ENCODE results near the gene MED15.

The MED15 gene

DNA sequence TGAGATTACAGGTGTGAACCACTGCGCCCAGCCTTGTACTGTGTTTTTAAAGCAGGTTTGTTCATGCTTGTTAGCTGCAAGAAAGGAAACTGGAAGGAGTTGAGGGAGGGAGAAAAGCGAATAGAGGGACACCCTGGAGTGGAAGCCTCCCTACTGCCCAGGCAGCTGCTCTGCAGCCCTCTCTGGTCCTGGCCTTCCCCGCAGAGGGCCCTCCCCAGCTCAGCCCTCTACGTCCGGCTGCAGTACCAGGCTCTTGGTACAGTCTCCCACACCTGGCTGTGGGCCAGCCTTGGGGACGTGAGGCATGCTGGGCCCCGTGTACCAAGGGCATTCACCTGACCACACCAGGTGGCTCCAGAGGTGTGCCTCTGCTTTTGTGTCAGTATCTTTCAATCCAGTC is 70.8 kb downstream of the MED15 start:
- H3K36me3 ChIP-seq (ENCODE audit: insufficient read depth, low read length) = peaks cover 12% of the 10 kb centered on the region

DNA sequence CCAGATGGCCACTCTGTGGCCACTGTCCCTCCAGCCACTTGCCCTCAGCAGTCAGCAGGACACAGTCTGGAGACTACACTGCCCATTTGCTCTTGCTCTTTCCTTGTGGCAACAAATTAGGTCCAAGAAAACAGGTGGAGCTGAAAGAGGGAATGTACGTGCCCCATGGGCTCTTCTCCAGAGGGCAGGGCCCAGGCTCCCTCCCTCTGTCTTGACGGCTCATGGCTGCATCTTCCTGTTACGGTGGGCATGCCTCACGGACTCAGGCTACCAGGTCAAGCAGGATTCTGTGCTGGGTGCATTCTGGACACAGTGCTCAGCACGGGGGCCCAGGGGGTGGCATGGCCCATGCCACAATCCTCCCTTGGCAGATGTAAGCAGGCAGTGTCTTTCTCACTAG is 71.3 kb downstream of the MED15 start:
- Histone ChIP-seq H3K36me3 (ENCODE audit: insufficient read depth, low read length) (peaks cover 7% of the 10 kb centered on the region), H3K9ac (ENCODE audit: low read depth, low read length) (no peak overlapping the region), H3K4me1 (ENCODE audit: insufficient read depth, low read length) (no peaks in the 10 kb centered on the region), H3K9me3 (ENCODE audit: control insufficient read depth, insufficient read depth, low read length) (no peaks in the 10 kb centered on the region)

More for the DNA sequence above, 70.8 kb downstream of the MED15 start:
- no peaks in the 10 kb centered on the region for H3K9me3 ChIP-seq (ENCODE audit: control insufficient read depth, insufficient read depth, low read length)
- no peaks in the 10 kb centered on the region for H3K4me1 ChIP-seq (ENCODE audit: insufficient read depth, low read length)
- no peak overlapping the region for H3K9ac ChIP-seq (ENCODE audit: low read depth, low read length)

DNA sequence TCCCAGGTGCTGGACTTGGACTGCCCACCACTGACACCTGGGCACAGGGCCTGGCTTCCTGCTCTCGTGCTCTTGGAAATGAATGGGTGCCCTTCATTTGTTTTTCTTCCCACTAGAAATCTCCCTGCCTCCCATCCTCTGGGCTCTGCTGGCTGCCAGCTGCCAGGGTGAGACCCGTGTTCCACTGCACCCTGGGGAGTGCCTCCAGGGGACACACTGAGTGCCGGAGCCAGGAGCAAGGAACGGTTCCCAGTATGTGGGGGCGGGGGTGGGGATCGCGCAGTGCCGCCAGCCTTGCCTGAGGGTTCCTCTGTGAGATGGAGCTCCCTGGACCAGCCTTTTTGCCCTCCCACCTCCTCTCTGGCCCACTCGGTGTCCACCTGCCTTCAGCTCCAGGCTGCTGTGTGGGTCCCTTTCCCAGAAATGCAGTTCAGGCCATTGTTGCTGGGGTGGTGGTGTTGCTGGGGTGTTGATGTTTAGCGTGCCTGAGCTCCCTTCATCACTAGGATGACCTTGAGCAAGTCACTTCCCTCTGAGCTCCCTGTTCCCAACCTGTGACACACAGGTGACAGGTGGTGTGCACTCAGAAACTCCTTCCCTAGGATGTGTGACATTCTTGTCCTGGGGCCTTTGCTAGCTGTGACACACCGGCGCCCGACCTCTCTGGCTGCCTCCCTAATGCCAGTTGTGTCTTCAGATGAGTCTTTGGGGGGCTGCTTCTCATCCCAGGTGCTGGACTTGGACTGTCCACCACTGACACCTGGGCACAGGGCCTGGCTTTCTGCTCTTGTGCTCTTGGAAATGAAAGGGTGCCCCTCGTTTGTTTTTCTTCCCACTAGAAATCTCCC is 72.1 kb downstream of the MED15 start:
- Histone ChIP-seq H3K9me3 (ENCODE audit: control insufficient read depth, insufficient read depth, low read length) (no peaks in the 10 kb centered on the region), H3K4me1 (ENCODE audit: insufficient read depth, low read length) (no peaks in the 10 kb centered on the region), H3K9ac (ENCODE audit: low read depth, low read length) (no peak overlapping the region), H3K36me3 (ENCODE audit: insufficient read depth, low read length) (peaks cover 7% of the 10 kb centered on the region)

DNA sequence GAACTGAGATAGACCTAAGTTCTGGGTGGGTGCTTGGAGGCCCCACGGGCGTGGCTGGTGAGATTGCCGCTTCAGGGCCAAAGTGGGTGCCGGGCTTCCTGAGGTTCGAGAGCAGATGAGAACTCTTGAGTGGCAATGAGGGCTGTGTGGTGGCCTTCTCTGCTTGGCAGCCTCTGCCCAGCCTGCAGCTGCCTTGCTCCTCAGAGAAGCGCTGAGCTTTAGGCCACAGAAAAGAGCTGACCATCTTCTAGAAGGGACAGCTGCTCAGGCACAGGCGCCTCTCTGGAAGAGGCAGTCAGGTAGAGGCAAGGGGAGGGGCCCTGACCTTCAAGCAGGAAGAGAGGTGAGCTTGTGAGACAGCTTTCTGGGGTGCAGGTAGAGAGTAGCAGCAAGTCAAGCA is 72.8 kb downstream of the MED15 start:
- peaks cover 12% of the 10 kb centered on the region for H3K36me3 ChIP-seq (ENCODE audit: insufficient read depth, low read length)
- H3K9me3 ChIP-seq (ENCODE audit: control insufficient read depth, insufficient read depth, low read length) = no peaks in the 10 kb centered on the region
- no peak overlapping the region for H3K9ac ChIP-seq (ENCODE audit: low read depth, low read length)
- no peaks in the 10 kb centered on the region for H3K4me1 ChIP-seq (ENCODE audit: insufficient read depth, low read length)

GRCh38 chr22:20580611-20581502 is 73.4 kb downstream of the MED15 start:
- Histone ChIP-seq H3K4me1 (ENCODE audit: insufficient read depth, low read length) (no peaks in the 10 kb centered on the region), H3K9ac (ENCODE audit: low read depth, low read length) (no peak overlapping the region), H3K9me3 (ENCODE audit: control insufficient read depth, insufficient read depth, low read length) (no peaks in the 10 kb centered on the region), H3K36me3 (ENCODE audit: insufficient read depth, low read length) (peaks cover 15% of the 10 kb centered on the region)

DNA sequence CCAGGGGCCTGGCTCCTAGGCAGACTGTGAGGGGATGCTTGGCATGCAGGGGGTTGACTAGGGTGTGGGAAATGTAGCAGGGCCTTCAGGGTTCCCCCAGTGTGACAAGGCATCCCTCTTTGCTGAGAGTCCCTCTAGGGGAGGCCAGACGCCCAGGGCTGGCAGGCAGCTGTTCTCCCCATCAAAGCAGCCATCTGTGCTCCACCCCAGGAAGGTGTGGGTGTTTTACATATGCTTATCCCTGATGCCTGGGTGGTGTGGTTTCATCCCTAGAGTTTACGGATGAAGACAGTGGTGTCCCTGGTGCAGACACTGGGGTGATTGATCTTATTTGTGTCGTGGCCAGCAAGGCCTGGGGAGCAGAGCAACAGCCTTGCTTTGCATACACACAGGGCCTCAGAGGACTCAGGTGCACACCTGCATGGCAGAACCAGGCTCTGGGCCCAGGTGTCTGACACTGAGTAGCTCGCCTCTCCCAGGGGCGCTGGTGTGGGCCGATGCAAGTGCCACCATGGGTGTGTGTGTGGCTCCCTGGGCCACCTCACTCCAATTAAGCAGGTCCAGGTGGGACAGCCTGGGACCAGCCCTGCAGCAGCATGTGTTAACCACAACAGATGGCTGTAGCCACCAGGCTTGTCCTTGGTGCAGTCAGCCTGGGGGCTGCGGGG is 74.2 kb downstream of the MED15 start:
- Histone ChIP-seq H3K9me3 (ENCODE audit: control insufficient read depth, insufficient read depth, low read length) (no peaks in the 10 kb centered on the region), H3K4me1 (ENCODE audit: insufficient read depth, low read length) (no peaks in the 10 kb centered on the region), H3K36me3 (ENCODE audit: insufficient read depth, low read length) (peaks cover 11% of the 10 kb centered on the region), H3K9ac (ENCODE audit: low read depth, low read length) (no peak overlapping the region)

- Histone ChIP-seq H3K9ac (ENCODE audit: low read depth, low read length) (no peak overlapping the region), H3K36me3 (ENCODE audit: insufficient read depth, low read length) (peaks cover 11% of the 10 kb centered on the region), H3K9me3 (ENCODE audit: control insufficient read depth, insufficient read depth, low read length) (no peaks in the 10 kb centered on the region), H3K4me1 (ENCODE audit: insufficient read depth, low read length) (no peaks in the 10 kb centered on the region)
Observed at GRCh38 chr22:20582171-20582511, 74.7 kb downstream of the MED15 start.

- Histone ChIP-seq H3K36me3 (ENCODE audit: insufficient read depth, low read length) (peaks cover 11% of the 10 kb centered on the region), H3K9ac (ENCODE audit: low read depth, low read length) (no peak overlapping the region), H3K4me1 (ENCODE audit: insufficient read depth, low read length) (no peaks in the 10 kb centered on the region), H3K9me3 (ENCODE audit: control insufficient read depth, insufficient read depth, low read length) (no peaks in the 10 kb centered on the region)
Observed at GRCh38 chr22:20582520-20583361, 75.3 kb downstream of the MED15 start.

DNA sequence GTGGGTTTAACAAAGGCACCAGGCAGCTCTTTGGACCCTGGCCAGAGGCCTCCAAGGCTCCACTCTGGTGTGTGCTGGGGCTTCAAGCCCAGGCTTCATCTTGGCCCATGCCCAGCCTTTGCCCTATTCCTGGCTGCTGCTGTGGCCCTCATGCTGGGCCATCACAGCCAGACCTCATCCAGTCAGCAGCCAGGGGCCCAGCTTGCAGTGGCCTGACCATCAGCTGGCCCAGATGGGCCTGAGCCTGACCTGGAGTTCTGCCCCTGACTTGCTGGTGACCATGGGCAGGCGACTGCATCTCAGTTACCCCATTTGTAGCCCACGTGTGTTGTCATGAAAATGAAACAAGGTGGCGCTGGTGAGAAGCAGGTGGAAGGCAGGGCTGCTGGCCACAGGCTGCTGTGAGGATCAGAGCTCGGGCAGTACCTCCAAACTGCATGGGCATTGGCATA is 76.1 kb downstream of the MED15 start:
- Histone ChIP-seq H3K4me1 (ENCODE audit: insufficient read depth, low read length) (no peaks in the 10 kb centered on the region), H3K36me3 (ENCODE audit: insufficient read depth, low read length) (peaks cover 11% of the 10 kb centered on the region), H3K9me3 (ENCODE audit: control insufficient read depth, insufficient read depth, low read length) (no peaks in the 10 kb centered on the region), H3K9ac (ENCODE audit: low read depth, low read length) (no peak overlapping the region)

DNA sequence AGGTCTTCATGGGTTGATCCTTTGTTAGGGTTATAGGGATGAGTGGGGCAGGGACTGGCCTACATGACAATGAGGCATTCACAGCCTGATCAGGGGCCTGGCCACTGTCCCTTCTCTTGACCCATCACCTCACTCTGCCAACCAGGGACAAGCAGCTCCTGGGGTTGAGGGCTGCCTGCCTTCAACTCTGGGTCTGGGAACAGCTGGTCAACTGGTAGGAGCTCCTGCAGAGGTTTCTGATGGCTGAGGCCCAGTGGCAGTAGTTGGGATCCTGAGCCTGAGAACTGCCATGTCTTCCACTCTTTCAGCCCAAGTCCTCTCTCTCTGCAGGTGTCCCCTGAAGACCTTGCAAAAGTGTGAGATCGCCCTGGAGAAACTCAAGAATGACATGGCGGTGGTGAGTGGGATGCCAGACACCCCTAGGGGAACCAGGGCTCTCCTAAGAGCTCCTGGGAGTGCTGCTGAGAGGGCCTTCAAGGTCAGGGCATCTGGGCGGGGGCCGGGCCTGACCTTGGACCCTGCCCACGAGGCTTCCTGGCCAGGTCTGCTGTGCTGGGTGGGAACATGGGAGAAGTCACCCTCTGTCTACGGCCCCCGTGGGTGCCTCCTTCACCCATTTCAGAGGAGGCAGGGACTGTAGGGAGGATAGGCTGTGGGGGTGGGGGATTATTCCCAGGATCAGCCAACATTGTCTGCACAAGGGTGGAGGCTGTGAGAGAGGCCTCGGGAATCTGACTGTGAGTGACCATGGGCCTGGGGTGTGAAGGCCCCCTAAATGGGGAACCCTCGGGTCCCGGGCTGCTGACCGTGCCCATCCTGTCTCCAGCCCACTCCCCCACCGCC is 76.8 kb downstream of the MED15 start:
- Histone ChIP-seq H3K36me3 (ENCODE audit: insufficient read depth, low read length) (peaks cover 11% of the 10 kb centered on the region), H3K9me3 (ENCODE audit: control insufficient read depth, insufficient read depth, low read length) (no peaks in the 10 kb centered on the region), H3K4me1 (ENCODE audit: insufficient read depth, low read length) (no peaks in the 10 kb centered on the region), H3K9ac (ENCODE audit: low read depth, low read length) (no peak overlapping the region)

DNA sequence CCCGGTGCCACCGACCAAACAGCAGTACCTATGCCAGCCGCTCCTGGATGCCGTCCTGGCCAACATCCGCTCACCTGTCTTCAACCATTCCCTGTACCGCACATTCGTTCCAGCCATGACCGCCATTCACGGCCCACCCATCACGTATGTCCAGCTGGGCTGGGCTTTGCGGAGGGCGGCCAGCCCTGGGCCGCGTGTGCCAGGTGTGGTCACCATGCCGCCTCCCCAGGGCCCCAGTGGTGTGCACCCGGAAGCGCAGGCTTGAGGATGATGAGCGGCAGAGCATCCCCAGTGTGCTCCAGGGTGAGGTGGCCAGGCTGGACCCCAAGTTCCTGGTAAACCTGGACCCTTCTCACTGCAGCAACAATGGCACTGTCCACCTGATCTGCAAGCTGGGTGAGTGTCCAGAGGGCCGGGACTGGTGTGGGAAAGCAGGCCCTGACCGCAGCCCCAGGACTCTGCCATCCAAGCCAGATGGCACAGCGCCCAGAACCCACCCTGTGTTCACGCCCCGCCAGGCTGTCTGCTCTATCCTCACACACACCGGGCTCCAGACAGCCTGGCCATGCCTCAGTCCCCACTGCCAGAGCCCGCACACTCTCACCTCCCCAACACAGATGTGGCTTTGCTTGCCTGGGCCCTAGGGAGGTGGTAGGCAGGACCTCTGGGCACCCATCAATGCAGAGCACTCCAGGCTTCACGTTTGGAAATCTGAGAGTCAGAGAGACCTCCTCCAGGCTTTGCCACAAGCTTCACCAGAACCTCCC is 77.6 kb downstream of the MED15 start:
- Histone ChIP-seq H3K9me3 (ENCODE audit: control insufficient read depth, insufficient read depth, low read length) (no peaks in the 10 kb centered on the region), H3K36me3 (ENCODE audit: insufficient read depth, low read length) (peaks cover 10% of the 10 kb centered on the region), H3K9ac (ENCODE audit: low read depth, low read length) (no peak overlapping the region), H3K4me1 (ENCODE audit: insufficient read depth, low read length) (no peaks in the 10 kb centered on the region)

- Histone ChIP-seq H3K36me3 (ENCODE audit: insufficient read depth, low read length) (peaks cover 8% of the 10 kb centered on the region; the same call in 1 of the 2 replicates), H3K9me3 (ENCODE audit: control insufficient read depth, insufficient read depth, low read length) (no peaks in the 10 kb centered on the region), H3K9ac (ENCODE audit: low read depth, low read length) (no peak overlapping the region), H3K4me1 (ENCODE audit: insufficient read depth, low read length) (no peaks in the 10 kb centered on the region)
Observed at GRCh38 chr22:20585639-20586402, 78.4 kb downstream of the MED15 start.

Data from ES-I3 (cell line).